IPS-15b (cell line): Measurements from ENCODE around the gene AGPAT1.

Source experiments
- H3K27me3 ChIP-seq: one replicate; pipeline ENCODE4 v1.6.1; 2013; ENCODE audit warnings: low read length; ENCODE audit not compliant: control insufficient read depth, insufficient read depth
- H3K36me3 ChIP-seq: one replicate; pipeline ENCODE4 v1.6.1; 2013; ENCODE audit warnings: low read length; ENCODE audit not compliant: control insufficient read depth, insufficient read depth
- H3K4me1 ChIP-seq: one replicate; pipeline ENCODE4 v1.6.1; 2013; ENCODE audit warnings: mild to moderate bottlenecking, low read length; ENCODE audit not compliant: control insufficient read depth, insufficient read depth
- H3K4me3 ChIP-seq: one replicate; pipeline ENCODE4 v1.5.1; 2013; ENCODE audit warnings: low read depth, low read length
- H3K9ac ChIP-seq: one replicate; pipeline ENCODE4 v1.6.1; 2013; ENCODE audit warnings: low read depth, mild to moderate bottlenecking, low read length
- H3K9me3 ChIP-seq: one replicate; pipeline ENCODE4 v1.6.1; 2013; ENCODE audit warnings: mild to moderate bottlenecking, low read length; ENCODE audit not compliant: control insufficient read depth, insufficient read depth

Gene AGPAT1, protein sequence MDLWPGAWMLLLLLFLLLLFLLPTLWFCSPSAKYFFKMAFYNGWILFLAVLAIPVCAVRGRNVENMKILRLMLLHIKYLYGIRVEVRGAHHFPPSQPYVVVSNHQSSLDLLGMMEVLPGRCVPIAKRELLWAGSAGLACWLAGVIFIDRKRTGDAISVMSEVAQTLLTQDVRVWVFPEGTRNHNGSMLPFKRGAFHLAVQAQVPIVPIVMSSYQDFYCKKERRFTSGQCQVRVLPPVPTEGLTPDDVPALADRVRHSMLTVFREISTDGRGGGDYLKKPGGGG

DNA sequence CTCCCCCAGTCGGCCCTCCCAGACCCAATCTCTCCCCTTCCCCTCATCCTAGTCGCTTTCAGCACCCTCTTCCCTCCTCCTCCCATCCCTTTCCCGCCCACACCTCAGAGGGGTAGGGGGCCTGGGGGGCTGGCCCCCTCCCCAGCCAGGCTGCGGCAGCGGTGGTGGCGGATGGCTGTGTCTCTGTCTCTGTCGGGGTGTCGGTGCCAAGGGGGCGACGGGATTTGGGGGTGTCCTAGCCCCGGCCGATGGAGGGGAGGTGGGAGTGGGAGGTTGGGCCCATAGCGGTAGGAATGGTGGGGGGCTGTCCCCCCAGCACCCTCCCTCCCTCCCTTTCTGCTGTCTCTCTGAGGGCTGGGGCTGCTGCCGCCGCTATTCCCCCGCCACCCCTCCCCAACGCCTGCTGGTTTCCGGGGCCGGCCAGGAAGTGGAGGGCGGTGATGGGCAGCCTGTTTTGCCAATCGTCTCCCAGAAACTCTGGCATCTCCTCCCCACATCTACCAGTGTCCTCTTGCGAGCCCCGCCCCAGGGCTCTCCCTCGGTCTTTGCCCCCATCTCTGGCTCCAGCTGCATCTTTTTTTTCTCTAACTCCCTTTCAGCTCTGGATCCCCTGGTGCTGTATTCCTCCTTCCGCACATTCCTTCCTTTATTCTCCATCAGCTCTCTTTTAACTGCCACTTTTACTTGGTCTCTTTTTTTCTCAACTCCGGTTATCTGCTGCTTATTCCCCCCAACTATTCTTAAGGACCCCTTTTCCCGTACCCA is at the start of gene AGPAT1:
AGPAT1 (minus strand) TSS at position 374 of the 765 bp plus-strand sequence. CDS start 4,588 bp downstream, outside the sequence.
- H3K4me1 ChIP-seq, result peaks cover 10% of the 10 kb centered on the region
- H3K4me3 ChIP-seq, result peak within 1 kb of the TSS; percentile 95
- no peaks in the 10 kb centered on the region for H3K27me3 ChIP-seq
- peaks cover 10% of the 10 kb centered on the region for H3K36me3 ChIP-seq
- H3K9ac ChIP-seq, result peak within 1 kb of the TSS; percentile 93
- no peaks in the 10 kb centered on the region for H3K9me3 ChIP-seq

DNA sequence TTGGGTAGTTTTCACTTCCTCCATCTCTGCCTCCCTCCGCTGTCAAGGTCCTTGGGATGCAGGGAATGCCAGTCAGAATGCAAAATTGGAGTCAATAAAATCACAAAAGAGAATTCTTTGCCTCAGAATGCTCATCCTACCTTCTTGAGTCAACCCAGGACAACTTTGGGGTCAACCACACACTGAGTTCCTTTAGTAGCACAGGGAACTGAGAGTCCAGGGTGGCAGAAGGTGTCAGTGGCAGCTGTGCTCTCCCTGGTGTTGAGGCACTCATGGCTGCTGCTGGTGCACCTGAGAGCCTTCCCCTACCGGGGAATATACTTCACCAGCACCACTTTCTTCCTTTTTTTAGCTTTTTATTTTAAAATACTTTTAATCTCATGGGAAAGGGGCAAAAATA is 48.8 kb upstream of the AGPAT1 start:
- H3K36me3 ChIP-seq, result no peaks in the 10 kb centered on the region
- no peak overlapping the region for H3K9ac ChIP-seq
- H3K9me3 ChIP-seq, result no peaks in the 10 kb centered on the region
- no peak overlapping the region for H3K4me3 ChIP-seq
- H3K27me3 ChIP-seq, result no peaks in the 10 kb centered on the region
- H3K4me1 ChIP-seq, result no peaks in the 10 kb centered on the region

DNA sequence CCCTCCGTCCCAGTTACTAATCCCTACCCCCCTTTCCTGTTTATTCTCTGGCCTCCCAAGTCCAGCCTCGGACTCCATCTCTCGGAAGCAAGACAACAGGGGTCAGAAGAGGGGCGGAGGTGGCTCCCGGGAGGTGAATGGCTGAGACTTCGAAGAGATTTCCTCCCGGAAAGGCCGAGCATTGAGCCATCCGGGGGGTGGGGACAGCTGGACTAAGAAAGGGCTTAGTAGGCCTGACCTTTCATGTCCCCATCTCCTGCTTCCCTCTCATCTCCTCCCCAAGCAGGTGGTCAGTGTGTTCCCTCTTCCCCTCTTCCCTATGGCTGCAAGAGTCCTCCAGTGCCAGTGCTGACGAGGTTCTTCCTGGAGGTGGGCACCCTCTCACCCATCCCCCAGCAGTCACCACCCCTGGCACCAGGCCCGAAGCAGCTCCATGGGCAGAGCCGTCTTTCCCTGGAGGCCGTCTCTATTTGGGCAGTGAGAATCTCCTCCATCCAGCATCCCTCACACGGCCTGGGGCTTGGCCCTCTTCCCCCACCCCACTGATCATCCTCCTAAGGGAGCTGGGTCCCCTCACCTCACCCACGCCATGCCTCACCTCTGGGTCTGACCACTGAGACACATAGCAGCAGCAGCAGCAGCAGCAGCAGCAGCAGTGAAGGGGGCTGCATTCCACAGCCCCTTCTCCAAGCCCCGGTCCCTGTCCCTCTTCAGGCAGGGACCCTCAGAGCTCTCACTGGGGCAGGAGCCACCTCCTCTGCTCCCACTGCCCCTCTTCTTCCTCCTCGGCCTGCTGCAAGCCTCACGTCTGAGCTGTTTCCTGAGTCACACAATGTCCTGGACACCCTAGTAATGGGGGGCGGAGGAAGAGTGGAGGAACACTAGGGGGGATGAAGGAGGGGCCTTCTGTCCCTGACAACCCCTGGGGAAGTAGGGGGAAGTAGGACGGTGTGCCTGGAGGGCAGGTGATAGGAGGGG is 47.7 kb upstream of the AGPAT1 start, which contains the start of gene NOTCH4:
NOTCH4 (minus strand) TSS at position 810 of the 978 bp plus-strand sequence; CDS start at position 671, 139 bp downstream.
- no peaks in the 10 kb centered on the region for H3K27me3 ChIP-seq
- no peak within 1 kb of the TSS for H3K4me3 ChIP-seq
- H3K9me3 ChIP-seq, result no peaks in the 10 kb centered on the region
- H3K4me1 ChIP-seq, result no peaks in the 10 kb centered on the region
- no peak within 1 kb of the TSS for H3K9ac ChIP-seq
- no peaks in the 10 kb centered on the region for H3K36me3 ChIP-seq

DNA sequence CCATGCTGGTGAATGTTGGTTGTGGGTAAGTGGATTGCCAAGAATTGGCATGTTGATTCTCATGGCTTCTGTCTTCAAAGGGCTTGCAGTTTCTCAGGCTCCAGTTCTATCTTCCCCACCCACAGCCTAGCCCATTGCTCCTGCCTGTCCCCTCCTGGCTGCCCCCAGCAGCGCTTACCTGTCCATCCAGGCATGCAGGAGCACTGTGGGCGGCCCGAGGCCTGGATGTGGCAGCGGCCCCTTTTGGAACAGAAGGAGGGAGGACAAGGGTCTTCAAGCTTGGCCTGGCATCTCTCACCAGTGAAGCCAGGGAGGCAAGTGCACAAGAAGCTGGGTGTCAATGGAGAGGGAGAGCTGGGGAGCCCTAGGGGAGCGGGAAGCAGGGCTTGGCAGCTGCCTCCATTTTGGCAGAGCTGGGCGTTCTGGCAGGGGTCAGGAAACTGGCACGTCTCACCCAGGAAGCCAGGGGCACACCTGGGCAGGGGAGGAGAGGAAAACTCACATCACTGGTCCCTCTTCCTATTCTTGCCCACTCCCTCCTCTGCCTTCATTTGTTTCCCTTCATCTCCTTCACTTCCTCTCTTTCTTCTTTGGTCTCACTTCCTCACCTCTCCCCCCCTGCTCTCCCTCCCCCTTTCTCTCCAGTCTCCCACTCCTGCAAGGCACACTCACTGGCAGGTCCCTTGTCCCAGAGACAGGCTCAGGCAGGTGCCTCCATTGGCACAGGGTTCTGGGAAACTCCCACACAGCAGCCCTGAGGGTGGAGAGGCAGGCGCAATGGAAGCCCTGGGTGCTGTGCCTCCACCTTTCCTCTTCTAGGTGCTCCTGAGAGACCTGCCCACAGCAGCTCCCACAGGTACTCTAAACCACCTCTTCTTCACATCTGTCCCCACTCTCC is 46.7 kb upstream of the AGPAT1 start:
- Histone ChIP-seq H3K9me3 (no peaks in the 10 kb centered on the region), H3K27me3 (no peaks in the 10 kb centered on the region), H3K36me3 (no peaks in the 10 kb centered on the region), H3K4me1 (no peaks in the 10 kb centered on the region), H3K9ac (no peak overlapping the region), H3K4me3 (no peak overlapping the region)

DNA sequence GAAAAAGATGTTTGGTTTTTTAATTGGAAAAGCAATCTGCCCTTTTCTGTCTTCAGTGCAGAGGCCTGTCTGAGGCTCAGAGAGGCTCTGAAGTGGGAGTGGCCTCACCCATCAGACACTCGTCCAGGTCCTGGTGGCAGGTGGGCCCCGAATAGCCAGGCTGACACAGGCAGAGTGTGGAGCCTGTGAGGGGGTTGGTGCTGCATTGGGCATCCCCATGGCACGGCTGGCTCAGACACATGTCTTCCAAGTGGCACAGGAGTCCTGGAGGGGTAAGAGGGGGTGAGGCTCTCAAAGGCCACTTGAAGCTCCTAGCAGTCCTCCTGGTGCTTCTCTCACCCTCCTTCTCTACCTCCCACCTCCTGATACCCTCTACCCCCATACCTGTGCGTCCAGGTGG is 44.1 kb upstream of the AGPAT1 start:
- Histone ChIP-seq H3K4me1 (no peaks in the 10 kb centered on the region), H3K9ac (no peak overlapping the region), H3K4me3 (no peak overlapping the region), H3K36me3 (no peaks in the 10 kb centered on the region), H3K9me3 (no peaks in the 10 kb centered on the region), H3K27me3 (no peaks in the 10 kb centered on the region)

DNA sequence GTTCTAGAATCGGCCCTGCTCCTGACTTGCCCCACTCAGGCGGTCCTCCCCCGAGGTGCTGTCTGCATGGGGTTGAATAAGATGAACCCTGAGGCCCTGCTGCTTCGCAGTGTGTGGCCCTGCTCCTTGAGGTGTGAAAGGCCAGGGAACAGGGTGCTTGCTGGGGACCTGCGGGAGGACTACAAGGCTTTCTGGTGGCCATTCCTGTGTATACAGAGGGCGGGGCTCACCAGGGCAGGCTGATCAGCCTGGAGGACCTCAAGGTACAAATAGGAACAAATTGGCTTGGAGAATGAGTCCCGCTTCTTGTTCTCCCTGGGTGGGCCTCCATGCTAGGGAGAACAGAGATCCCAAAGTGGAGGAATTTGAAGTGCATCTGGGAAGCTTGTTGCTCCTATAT is 42.3 kb upstream of the AGPAT1 start:
- no peaks in the 10 kb centered on the region for H3K36me3 ChIP-seq
- no peaks in the 10 kb centered on the region for H3K27me3 ChIP-seq
- no peaks in the 10 kb centered on the region for H3K9me3 ChIP-seq
- H3K4me3 ChIP-seq, result no peak overlapping the region
- no peaks in the 10 kb centered on the region for H3K4me1 ChIP-seq
- H3K9ac ChIP-seq, result no peak overlapping the region

DNA sequence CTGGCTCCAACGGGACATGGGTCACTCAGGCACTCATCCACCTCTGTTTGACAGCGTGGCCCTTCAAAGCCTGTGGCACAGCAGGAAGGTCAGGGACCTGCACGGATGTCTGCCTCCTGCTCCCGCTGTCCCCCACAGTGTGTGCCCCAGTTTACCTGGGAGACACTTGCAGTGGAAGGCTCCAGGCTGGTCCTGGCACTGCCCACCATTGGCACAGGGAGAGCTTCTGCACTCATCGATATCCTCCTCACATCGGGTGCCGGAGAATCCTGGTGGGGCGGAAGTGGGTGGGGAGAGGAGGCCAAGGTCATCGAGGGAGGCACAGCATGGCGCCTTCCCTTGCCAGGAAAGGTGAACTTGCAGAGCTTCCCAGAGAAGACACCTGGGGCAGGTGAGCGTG is 41.1 kb upstream of the AGPAT1 start:
- no peak overlapping the region for H3K4me3 ChIP-seq
- H3K9ac ChIP-seq, result no peak overlapping the region
- no peaks in the 10 kb centered on the region for H3K9me3 ChIP-seq
- H3K4me1 ChIP-seq, result no peaks in the 10 kb centered on the region
- H3K27me3 ChIP-seq, result no peaks in the 10 kb centered on the region
- H3K36me3 ChIP-seq, result no peaks in the 10 kb centered on the region

DNA sequence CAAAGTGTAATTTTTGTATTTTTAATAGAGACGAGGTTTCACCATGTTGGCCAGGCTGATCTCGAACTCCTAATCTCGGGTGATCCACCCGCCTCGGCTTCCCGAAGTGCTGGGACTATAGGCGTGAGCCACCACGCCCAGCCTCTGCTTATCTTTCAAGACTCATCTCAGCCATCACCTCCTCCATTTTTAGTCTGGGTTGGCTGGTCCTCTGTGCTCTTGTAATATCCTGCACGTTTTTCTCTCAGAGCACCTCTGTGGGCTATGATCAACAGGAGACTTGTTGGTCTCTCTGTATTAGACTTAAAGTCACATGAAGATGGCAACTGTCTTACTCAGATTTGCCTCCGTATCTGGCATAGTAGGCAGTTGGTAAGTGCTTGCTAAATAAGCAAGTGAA is 40.4 kb upstream of the AGPAT1 start:
- no peak overlapping the region for H3K9ac ChIP-seq
- no peaks in the 10 kb centered on the region for H3K27me3 ChIP-seq
- H3K4me3 ChIP-seq, result no peak overlapping the region
- no peaks in the 10 kb centered on the region for H3K4me1 ChIP-seq
- H3K36me3 ChIP-seq, result no peaks in the 10 kb centered on the region
- H3K9me3 ChIP-seq, result no peaks in the 10 kb centered on the region

DNA sequence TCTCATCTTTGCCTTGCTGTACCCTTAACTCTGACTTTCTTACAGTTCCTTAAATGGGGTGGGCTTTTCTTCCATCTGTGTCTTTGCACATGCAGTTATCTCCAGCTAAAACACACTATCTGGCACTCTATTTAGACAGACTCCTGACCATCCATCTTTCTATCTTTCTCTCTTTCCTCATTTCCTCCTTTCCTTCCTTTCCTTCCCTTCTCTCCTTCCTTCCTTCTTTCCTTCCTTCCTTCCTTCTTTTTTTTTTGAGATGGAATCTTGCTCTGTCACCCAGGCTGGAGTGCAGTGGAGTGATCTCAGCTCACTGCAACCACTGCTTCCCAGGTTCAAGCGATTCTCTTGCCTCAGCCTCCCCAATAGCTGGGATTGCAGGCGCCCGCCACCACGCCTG is 39.7 kb upstream of the AGPAT1 start:
- H3K9ac ChIP-seq, result no peak overlapping the region
- H3K4me1 ChIP-seq, result no peaks in the 10 kb centered on the region
- H3K4me3 ChIP-seq, result no peak overlapping the region
- H3K9me3 ChIP-seq, result no peaks in the 10 kb centered on the region
- H3K27me3 ChIP-seq, result no peaks in the 10 kb centered on the region
- H3K36me3 ChIP-seq, result no peaks in the 10 kb centered on the region

DNA sequence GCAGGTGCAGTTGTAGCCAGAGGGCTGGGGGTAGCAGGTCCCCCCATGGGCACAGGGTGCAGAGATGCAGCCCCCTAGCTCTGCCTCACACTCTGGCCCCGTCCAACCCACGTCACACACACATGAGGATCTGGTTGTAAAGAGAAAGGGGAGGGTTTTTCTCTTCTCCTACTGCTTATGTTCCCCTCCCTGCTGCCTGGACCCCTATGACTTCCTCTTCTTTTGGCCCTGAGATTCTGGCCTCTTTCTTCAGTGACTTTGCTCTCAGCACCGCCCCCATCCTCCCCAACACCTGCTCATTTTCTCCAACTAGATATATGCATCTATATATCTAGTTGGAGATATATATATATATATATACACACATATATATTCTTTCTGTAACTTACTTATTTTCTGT is 38.2 kb upstream of the AGPAT1 start:
- H3K4me3 ChIP-seq, result no peak overlapping the region
- H3K9ac ChIP-seq, result no peak overlapping the region
- no peaks in the 10 kb centered on the region for H3K4me1 ChIP-seq
- no peaks in the 10 kb centered on the region for H3K9me3 ChIP-seq
- H3K27me3 ChIP-seq, result no peaks in the 10 kb centered on the region
- H3K36me3 ChIP-seq, result no peaks in the 10 kb centered on the region

DNA sequence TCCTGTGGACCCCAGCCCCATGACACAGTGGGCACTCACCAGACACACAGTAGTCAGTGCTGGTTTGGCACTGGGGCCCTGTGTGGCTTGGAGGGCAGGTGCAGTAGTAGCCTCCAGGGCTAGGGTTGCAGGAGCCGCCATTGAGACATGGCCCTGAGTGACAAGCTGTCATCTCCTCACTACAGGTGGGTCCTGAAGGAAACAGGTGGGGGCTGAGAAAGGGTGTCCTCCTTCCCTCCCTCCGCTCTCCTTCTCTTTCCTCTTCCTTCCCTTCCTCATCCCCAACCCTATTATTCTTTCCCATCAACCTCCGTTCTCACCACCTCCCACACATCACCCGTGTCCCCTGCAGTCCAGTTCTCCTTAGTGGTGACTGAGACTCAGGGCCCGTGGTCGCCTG is 37.8 kb upstream of the AGPAT1 start:
- Histone ChIP-seq H3K9me3 (no peaks in the 10 kb centered on the region), H3K4me3 (no peak overlapping the region), H3K9ac (no peak overlapping the region), H3K4me1 (no peaks in the 10 kb centered on the region), H3K36me3 (no peaks in the 10 kb centered on the region), H3K27me3 (no peaks in the 10 kb centered on the region)
